GM19467 (cell line): Measurements from ENCODE around the gene KCNK7.

Experiments
- ATAC-seq: cut with Tn5 transposase; IDR thresholded peaks from one replicate; pipeline ENCODE4 v1.9.1; 2021; ENCODE audit warnings: mild to moderate bottlenecking, moderate library complexity; ENCODE audit not compliant: unreplicated experiment

The KCNK7 gene

DNA sequence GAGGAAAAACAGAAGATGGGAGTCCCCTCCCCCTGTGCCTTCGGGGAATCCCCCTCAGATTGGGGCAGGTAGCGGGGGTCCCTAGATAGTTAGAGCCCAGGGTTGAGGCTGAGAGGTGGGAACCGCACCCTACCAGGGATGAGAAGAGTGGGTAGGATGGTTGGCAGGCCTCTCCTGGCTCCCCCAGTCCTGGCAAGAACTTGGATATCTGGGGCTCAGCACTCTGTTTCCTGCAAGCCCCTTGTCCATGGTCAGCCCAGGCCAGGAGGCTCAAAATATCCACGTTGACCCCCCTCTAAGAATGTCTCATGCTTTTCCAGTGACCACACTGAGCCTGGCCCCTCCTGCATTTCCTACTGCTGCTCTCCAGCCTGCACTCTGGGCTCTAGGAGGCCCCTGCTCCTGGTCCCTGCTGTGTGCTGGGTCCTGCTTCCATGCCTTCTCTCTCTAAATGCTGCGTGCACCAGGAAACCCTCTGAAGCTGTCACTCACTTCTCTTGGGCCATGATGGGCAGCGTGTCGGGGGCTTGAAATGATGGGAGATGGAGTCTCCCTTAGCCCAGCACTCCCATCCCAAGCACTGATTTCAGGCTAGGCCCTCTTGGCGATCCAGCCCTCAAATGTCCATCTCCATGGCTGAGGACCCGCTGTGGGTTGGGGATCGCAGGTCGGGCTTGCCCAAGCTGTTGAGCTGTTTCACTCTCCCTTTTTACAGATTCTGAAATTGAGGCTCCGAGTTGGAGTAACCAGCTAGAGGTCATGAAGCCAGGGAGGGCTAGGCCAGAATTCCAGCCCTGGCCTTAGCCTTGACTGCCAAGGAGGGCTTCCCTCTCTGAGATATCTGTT lies 16.4 kb upstream of the KCNK7 start:
- ATAC-seq, result no peak

DNA sequence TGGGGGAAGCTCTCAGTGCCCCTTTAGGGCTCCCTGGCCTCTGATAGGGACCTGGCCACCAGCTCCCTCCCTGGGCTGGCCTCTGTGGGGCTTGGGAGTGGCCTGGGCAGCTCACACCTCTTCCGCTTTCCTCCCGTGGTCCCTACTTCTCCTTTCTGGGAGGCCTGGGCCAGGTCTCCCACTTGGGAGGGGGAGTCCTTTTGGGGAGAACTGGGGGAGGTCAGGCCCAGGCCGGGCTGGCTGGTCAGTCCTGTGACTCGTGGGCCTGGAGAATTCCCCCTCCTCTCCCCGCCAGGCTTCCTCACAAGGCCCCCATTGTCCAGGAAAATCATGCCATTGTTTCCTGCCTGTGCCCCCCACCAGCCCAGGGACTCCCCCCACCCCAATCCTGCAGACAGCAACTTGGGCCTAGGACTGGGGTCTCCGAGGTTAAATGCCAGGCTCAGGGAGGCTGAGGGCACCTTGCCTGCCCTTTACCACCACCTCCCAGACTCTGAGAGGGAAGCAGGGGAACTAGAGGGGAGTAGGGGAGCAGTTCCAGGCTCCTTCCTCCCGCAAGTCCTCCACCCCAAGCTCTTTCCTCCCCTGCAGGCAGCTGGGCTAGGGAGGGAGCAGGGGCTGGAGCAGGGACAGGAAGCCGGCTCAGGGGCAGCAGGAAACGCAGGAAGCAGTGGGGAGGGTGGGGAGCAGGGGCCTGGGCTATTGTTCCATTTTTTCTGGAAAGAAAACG lies 15.6 kb upstream of the KCNK7 start:
- ATAC-seq, result no peak

DNA sequence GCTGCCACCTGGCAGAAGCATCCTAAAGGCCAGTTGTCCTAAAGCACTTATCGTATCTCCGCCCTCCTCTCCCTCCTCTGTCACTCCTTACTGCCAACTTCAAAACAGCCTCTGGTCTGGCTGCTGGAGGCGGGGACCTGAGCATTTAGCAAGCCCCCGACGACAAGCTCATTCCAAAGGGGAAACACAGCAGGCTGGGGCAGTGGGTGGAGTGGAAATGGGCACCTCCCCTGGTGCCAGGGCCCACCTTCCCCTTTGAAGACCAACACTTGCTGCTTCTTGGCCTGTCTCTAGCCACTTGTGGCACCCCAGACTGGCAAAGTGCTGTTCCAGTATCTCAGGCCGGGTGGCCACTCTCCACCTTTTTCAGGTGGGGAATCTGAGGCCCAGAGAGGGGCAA lies 14.8 kb upstream of the KCNK7 start:
- ATAC-seq, result no peak

DNA sequence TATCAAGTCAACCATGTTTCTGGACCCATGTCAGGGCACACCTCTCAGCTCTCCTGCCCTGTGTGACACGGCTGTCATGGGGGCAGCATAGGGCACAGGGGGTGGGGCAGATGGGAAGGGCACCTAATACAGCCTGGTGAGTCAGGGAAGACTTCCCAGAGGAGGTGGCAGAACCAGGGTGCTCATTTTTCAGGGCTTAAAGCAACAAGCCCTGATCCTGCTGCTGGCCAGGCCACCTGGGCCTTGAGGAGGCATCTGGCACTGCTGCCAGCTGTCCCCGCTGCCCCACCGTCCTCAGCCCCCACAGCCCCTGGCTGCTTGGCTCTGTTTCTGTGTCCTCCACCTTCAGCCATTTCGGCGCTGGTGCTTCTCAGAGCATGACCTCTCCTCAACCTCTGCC lies 14.1 kb upstream of the KCNK7 start:
- no peak for ATAC-seq

DNA sequence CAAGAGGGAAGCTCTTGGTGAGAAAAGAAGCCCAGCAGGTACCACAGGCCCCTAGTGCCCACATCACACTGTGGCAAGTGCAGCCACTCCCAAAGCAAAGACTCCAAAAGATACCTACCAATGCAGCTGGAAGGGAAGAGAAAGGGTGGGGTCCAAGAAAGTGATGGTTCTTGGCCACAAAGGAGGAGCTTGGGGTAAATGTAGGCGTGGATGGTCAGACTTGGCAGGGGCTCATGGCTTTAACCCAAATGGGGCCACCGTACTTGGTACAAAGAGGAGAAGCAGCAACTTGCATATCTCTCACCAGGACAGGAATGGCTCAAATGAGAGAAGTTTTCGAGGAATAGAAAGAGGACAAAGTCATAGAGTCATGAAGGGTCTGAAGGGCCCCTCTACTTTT lies 13.6 kb upstream of the KCNK7 start:
- ATAC-seq, result no peak

DNA sequence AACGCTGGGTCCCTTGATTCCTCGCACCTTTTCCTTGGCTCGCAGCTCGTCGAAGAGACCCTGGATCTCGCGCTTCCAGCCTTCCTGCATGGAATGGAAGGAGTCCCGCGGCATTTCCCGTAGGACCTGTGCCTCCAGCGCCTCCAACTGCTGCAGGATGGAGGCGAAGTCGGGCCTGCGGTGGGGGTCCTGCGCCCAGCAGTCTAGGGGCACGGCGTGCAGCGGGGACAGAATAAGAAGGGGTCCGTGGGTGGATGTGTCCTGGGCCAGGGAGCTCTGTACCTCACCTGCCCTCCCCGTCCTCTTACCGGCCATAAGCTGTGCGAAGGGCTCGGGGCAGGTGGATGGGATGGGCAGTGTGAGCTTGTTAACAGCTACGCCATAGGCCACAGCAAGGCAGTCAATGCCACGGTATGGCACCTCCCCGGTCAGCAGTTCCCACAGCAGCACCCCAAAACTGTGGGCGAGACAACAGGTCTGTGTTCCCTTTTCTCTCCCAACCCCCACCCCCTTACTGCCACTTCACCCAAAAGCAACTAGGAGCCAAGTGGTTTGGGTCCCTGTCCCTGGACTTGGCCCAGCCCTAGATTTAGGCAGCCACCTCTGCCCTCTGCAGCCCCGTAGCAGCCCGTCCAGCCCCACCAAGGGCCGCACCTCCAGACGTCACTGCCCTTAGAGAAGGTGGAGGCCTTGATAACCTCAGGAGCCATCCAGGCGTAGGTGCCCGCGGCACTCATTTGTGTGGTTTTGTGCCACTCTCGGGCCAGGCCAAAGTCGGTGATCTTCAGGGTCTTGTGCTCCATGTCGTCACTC lies 12.2 kb upstream of the KCNK7 start:
- no peak for ATAC-seq

DNA sequence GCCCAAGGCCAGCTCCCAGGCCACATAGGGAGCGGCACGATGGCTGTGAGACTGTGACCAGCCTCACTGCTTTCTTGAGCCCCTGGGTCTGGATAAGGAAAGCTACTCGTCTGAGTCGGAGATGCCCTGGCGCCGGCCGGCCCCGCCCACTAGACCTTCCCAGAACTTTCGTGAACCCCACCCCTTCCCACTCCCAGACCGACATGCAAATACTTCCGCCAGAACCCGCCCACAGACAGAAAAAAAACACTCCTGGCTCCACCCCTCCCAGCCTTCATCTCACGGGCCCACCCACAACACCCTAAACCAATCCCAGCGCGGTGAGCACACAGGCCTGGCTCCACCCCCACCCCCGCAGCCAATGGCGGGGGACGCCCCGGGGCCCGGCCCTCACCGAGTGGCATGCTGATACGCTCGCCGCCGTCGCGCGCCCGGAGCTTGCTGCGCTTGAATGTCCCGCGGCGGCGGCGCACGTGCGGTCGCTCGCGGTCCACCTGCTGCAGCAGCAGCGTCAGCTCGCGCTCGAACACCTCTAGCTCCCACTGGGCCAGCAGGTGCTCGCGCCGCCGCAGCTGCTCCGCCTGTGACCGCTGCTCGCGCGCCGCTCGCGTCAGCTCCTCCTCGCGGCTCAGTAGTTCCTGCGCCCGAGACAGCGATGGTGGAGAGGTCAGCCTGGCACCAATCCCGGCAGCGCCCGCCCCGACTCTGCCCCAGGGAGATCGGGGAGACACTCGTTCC lies 11.4 kb upstream of the KCNK7 start:
- ATAC-seq, result no peak

DNA sequence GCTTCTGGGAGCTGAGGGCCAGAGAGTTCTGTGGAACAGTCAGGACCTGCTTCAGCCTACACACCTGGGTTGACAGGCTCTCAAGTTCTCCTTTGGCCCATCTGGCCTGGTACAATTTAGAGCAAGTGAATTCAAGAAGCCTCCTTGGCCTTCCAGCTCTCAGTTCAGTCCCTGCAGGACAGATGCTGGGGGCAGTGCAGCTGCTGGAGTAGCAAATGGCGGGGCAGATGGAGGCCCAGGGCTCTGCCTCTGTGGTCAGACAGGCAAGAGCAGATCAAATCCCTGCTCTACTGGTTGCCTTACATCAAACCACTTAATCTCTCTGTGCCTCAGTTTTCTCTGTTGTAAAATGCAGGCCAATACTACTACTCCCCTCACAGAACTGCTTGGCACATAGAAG lies 8.7 kb upstream of the KCNK7 start:
- no peak for ATAC-seq

DNA sequence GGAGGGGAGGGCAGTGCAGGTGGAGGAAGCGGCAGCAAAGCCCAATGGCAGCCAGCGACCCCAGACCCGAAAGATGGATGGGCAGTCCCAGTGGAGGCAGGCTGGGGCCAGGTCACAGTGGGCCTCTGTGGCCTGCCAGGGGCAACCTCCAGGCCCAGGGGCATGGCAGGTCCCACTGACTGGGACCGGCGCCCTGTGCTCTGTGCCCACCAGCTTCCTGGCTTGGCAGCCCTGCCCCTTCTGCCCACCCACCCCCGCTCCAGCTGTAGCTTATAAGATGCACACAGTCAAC lies 4.3 kb upstream of the KCNK7 start:
- no peak for ATAC-seq

DNA sequence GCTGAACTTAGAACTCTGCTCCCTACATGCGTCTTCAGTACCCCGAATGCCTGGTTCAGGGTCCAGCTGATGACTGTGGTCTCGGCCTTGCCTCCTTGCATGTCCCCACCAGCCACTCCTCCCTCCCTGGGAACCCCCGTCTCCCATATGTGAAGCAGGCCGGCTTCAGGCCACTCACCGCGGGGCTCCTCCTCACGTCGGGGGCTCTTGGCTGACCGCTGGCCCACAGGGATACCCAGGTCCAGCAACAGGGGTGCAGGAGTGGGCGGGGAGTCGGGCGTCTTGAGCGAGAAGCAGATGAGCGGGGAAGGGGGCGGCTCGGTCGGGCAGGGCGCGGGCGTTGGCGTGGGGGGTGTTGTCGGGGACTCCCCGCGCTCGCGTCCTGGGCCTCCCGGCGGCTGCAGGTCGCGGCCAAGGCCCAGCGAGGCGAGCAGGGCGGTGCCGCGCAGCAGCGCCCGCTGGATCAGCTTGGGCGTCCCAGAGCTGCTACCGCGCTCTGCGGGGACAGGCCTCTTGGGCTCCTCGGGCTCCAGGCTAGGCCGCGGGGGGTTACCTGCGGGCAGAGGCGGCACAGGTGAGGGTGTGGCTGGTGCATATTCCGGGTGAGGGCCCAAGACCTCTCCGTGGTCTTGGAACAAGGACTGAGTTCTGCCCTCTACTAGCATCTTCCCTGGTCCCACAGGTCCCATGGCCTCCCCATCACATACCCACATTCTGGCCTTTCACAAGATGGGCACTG lies 3.8 kb upstream of the KCNK7 start:
- no peak for ATAC-seq

DNA sequence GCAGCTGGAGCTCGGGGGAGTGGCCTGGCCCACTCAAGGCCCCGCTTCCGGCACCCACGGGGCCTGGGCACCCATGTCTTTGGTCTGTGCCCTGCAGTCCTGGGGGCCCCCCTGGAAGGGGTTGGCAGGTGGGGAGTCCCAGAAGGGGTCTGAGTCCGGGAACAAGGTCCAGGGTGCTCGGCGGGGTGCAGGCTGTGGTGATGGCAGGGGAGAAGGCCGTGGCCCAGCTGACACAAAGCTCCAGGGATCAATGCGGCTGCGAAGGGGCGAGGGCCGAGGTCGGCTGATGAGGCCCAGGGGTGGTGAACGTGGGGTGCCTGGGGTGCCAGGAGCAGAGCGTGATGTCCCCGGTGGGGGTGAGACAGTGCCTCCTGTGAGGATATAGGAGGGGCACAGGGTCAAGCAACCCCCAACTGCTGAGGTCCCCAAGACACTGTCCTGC lies 2.7 kb upstream of the KCNK7 start:
- no peak for ATAC-seq

DNA sequence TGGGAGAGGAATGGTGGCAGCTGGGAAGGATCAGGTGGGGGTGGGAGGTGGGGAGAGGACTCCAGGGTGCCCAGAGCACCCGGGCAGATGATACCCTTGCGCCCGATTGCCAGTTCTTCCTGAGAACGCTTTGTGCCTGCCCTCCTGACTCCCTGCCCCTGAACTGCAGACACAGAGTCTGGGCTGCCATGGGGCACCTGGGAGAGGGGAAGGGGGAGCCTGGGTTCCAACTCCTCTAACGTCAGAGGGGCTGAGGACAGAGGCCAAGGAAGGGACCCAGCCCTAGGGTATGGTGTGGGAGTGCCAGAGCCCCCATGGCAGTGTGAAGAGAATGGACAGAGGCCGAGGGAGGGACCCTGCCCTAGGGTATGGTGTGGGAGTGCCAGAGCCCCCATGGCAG lies 920 bp upstream of the KCNK7 start:
- ATAC-seq, result no peak

DNA sequence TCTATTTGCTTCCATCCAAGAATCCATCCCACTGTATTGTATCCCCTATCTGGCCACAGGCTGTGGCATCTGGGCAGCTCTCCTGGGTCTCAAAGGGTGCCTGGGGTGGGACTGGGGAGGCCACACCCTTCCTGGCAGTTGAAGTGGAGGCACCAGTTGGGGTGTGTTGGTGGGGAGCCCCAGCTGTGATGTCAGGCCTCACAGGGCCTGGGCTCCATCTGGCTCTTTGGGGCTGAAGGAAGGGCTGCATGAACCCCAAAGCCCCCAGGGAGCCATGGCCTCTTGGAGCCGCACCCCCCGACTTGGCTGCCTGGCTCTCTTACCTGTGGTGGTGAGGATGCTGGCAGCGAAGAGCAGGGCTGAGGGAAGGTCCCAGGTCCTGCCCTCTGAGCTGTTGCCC lies 469 bp downstream of the KCNK7 start:
- ATAC-seq, result no peak

DNA sequence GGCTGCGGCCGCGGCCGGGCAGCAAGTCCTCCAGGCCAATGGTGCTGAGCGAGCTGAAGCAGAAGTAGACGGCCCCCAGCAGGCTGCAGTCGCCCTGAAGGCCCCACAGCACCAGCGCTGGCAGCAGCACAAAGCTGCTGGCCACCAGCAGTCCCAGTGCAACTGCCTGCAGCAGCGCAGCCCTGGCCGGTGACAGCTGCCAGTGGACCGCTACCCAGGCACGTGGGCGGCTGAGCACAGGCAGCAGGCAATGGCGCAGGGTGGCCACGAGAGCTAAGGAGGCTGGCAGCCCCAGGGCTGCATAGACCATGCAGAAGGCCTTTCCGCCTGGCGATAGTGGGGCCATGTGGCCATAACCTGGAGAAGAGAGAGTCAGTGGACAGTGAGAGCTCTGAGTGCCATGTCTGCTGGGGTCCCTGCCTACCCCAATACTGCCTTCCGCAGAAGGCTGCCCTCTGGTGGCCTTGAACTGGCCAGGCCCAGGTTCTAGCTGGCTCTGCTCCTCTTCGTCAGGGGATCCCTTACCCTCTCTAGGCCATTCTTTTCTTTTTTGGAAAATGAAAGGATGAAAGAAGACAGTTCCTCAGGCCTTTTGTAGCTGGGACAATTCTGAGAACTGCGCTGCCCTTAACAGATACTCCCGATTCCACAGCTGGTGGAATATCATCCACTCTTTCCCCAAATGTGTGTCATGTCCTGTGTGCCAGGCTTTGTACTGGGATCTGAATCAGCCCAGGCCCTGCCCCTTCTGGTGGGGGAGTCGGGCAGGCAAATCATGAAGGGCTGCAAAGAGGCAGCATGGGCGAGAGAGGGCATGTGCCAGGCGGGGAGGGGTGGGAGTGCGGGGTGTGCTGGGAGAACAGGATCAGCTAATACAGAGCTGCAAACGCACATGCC lies 1.8 kb downstream of the KCNK7 start:
- no peak for ATAC-seq

DNA sequence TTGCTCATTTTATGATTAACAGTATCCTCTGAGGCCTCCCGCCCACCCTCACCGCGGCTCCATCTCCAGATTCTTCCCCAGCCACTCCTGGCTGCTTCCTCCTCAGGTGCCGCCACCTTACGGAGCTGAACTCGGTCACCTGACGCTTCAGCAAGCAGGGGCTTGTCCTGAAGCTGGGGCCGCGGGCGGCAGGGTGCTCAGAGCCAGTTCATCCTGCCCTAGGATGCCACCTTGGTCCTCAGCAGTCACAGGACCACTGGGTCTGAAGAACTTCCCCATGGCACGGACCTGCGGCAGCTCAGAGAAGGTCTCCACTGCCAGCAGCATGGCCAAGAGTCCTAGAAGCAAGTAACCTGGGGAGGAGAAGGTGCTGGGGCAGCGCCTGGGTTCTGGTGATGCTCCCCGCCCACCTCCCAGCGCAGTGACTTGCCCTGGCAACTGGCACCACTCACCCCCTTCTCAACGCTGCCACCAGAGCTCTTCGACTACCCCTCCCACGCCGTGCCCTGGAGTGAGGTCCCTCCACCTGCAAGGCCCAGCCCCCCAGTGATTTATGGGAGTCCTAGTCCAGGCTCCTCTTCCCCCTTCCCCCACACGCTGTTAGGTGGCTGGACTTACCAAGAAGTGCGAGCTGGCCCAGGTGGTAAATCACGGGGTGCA lies 2.6 kb downstream of the KCNK7 start:
- ATAC-seq, result no peak

DNA sequence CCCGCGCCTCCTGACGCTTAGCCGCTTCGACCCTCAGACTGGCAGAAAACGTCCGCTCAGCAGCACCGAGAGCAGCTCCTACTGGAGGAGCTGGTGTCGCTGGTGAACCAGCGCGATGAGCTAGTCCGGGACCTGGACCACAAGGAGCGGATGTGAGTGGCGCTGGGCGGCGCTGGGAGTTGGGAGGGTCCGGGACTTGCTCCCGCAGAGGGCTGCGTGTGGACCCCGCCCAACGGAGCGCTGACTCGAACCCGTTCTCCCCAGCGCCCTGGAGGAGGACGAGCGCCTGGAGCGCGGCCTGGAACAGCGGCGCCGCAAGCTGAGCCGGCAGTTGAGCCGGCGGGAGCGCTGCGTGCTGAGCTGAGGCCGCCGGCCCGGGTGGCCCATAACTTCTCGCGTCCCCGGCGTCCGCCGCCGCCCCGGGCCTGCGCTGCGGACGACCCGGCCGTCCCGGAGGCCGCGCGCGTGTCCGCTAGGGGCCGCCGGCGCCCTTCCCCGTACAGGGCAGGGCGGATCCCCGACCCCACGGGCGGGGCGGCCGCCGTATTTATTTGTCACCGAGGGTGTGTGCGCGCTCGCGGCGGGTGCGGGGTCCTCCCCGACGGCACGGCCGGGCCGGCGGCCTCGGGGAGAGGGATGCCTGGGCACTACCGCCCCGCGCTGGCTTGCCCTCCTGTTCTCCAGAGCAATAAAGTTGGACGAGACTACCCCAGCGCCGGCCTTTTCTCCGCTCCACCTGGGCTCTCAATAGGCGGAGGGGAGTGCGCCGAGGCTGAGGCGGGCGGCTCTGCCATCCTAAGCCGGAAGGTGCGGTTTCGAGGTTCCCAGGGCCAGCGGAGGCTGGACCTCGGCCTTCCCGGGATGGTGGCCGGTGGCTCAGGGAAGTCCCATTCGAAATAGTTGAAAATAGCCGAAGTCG lies 3.4 kb downstream of the KCNK7 start:
- ATAC-seq, result no peak

DNA sequence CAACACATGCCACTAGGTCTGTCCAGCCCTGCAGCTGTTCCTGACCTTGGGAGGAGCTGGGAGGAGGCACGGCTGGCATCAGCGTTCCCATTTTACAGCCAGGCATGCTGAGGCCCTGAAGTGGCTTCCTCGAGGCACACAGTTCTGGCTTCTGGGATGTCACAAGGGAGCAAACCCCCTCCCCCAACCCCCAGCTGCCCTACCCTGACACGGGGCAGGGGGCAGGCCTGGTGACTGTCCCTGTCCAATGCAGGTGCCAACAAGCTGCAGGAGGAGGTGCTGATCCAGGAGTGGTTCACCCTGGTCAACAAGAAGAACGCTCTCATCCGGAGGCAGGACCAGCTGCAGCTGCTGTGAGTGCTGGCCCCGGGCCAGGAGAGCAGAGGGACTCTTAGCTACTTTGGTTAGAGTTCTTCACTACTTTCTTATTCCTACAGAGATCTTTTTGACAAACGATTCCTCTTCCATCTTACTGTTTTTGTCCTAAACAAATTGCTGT lies 5.3 kb downstream of the KCNK7 start:
- ATAC-seq, result no peak
